ENCODE results near the gene TCEANC.

GRCh38 chrX:13684361-13684760 lies 31.4 kb downstream of the TCEANC start:
- TF ChIP-seq CTCF (IDR thresholded peaks at IDR 0.05; ENCODE audit: insufficient read depth, low read length) (no peak), GABPA (IDR thresholded peaks at IDR 0.05; ENCODE audit: low read depth) (no peak), POLR2AphosphoS5 (IDR thresholded peaks at IDR 0.05; ENCODE audit: low read depth) (no peak), REST (IDR thresholded peaks at IDR 0.05; ENCODE audit: insufficient replicate concordance, low read depth) (no peak), SPI1 (IDR thresholded peaks at IDR 0.05; ENCODE audit: borderline replicate concordance, low read depth) (no peak)

Measured in HL-60 (cell line).